HepG2 (cell line): ENCODE measurements around the gene ATXN7L3. TPM values are rescaled to one million over a fixed set of nuclear protein-coding genes. Genes with fewer than 3 reads are reported as not detected.

Experiments used
- ATAC-seq: fragments of 200-7000 bp; cut with Tn5 transposase; 3 replicates; pipeline ENCODE4 v1.9.1; 2020; ENCODE audit warnings: mild to moderate bottlenecking, moderate library complexity
- BruUV-seq: library from RNA; stranded (reverse); fragments of 400-500 nt; replicated peaks from 2 replicates; lab custom pipeline; 2021; lab: Mats Ljungman, UMichigan
- CTCF ChIA-PET: fragments of 300-600 bp; formaldehyde crosslinking; extraction: SDS; loops from one replicate; lab custom pipeline; 2021; ENCODE audit warnings: low total read pairs, inconsistent platforms, low intra/inter-chr PET ratio; lab: Yijun Ruan, JAX
- POLR2A ChIA-PET: fragments of 350-600 bp; sonication (Branson Sonifier 250); formaldehyde crosslinking; loops from one replicate; lab custom pipeline; 2020; ENCODE audit warnings: antibody characterized with exemption, inconsistent platforms; lab: Yijun Ruan, JAX
- DNase-seq: peaks from one replicate; pipeline ENCODE4 v3.0.0-alpha.2; 2015; ENCODE audit warnings: low spot score
- FAIRE-seq: peaks from 3 replicates; lab custom pipeline; 2011; peaks lifted over from hg19 to GRCh38; lab: Jason Lieb, UNC
- H2AFZ ChIP-seq: one replicate; pipeline ENCODE4 v1.6.1; 2011; ENCODE audit warnings: low read length, inconsistent platforms
- H3K27ac ChIP-seq: fragments of 300-600 bp; 3 replicates; pipeline ENCODE4 v1.8.0; 2011; ENCODE audit warnings: mixed run types, mild to moderate bottlenecking, mixed read lengths, low read length, inconsistent platforms; ENCODE audit not compliant: insufficient read depth; ENCODE audit errors: extremely low read length
- H3K27me3 ChIP-seq, 2 experiments: fragments of 200-600 bp in 1 of 2; 2 replicates in 1 of 2; 3 replicates in 1 of 2; pipeline versions ENCODE4 v1.6.0 to v1.8.0; 2011; ENCODE audit warnings: low read length in 2 of 2, mild to moderate bottlenecking in 2 of 2, moderate library complexity in 2 of 2, inconsistent platforms in 1 of 2; ENCODE audit not compliant: insufficient read depth in 2 of 2, control insufficient read depth in 1 of 2
- H3K36me3 ChIP-seq, 2 experiments: fragments of 200-600 bp in 1 of 2; replicated peaks in 1 of 2; 2 replicates in 1 of 2; 3 replicates in 1 of 2; pipeline versions ENCODE4 v1.5.1 to v1.8.0; 2011; ENCODE audit warnings: low read length in 2 of 2, inconsistent platforms in 1 of 2; ENCODE audit not compliant: insufficient read depth in 2 of 2, control insufficient read depth in 1 of 2
- H3K4me1 ChIP-seq: 2 replicates; pipeline ENCODE4 v1.5.1; 2012; ENCODE audit warnings: low read length, inconsistent platforms; ENCODE audit not compliant: insufficient read depth
- H3K4me2 ChIP-seq: 2 replicates; pipeline ENCODE4 v1.6.0; 2011; ENCODE audit warnings: low read depth, low read length, inconsistent platforms
- H3K4me3 ChIP-seq, 3 experiments: fragments of 200-600 bp in 1 of 3; sonication (generic), shearing (Covaris generic) in 1 of 3; replicated peaks in 1 of 3; 2 replicates each; pipeline ENCODE4 v1.5.1; 2011 to 2016; ENCODE audit warnings: low read length in 3 of 3, inconsistent platforms in 2 of 3, low read depth in 2 of 3, mild to moderate bottlenecking in 2 of 3, control low read depth in 1 of 3, mixed read lengths in 1 of 3; ENCODE audit not compliant: insufficient read depth in 1 of 3
- H3K79me2 ChIP-seq: one replicate; pipeline ENCODE4 v1.6.1; 2011; ENCODE audit warnings: low read length, inconsistent platforms; ENCODE audit not compliant: insufficient read depth
- H3K9ac ChIP-seq: 2 replicates; pipeline ENCODE4 v1.6.0; 2011; ENCODE audit warnings: mild to moderate bottlenecking, low read depth, low read length, inconsistent platforms; ENCODE audit not compliant: insufficient read depth
- H3K9me3 ChIP-seq: 2 replicates; pipeline ENCODE4 v1.5.1; 2012; ENCODE audit warnings: mild to moderate bottlenecking, low read length
- H4K20me1 ChIP-seq: 2 replicates; pipeline ENCODE4 v1.6.0; 2011; ENCODE audit warnings: inconsistent platforms, mild to moderate bottlenecking, low read length, moderate library complexity; ENCODE audit not compliant: insufficient read depth
- AGO2 ChIP-seq: fragments of 200-400 bp; formaldehyde crosslinking; optimal IDR thresholded peaks from 2 replicates; pipeline ENCODE3; 2017; ENCODE audit warnings: mild to moderate bottlenecking, low read depth, low read length, moderate library complexity
- RBFOX2 ChIP-seq: fragments of 200-400 bp; formaldehyde crosslinking; IDR thresholded peaks from 2 replicates; pipeline ENCODE4 v1.6.1; 2017; ENCODE audit warnings: low read depth, mild to moderate bottlenecking, low read length
- ZNF251 ChIP-seq: sonication (generic); formaldehyde crosslinking; IDR thresholded peaks from 2 replicates; pipeline ENCODE4 v1.9.0; 2021; ENCODE audit warnings: mild to moderate bottlenecking, missing genetic modification reagents
- ZNF276 ChIP-seq: sonication (generic); formaldehyde crosslinking; IDR thresholded peaks from 2 replicates; pipeline ENCODE4 v1.4.0; 2020; ENCODE audit warnings: mild to moderate bottlenecking, low read depth, missing genetic modification reagents
- ZSCAN30 ChIP-seq: sonication (generic); formaldehyde crosslinking; IDR thresholded peaks from 2 replicates; pipeline ENCODE4 v1.5.0; 2020; ENCODE audit warnings: mild to moderate bottlenecking, missing genetic modification reagents
- WGBS: methylation state at CpG from one replicate; pipeline ENCODE4 v1.1.6; 2017; ENCODE audit warnings: low lambda C conversion rate; 5-methylcytosine and 5-hydroxymethylcytosine counted together
- in situ Hi-C: cut with HindIII; loops from 2 replicates; pipeline ENCODE4 v1.10.0; 2017; ENCODE audit warnings: low pct_unique_long_range_greater_than_20kb; ENCODE audit not compliant: extremely low pct_ligation_motif_present
- intact Hi-C: fragments of 100-400 bp; cut with micrococcal nuclease; formaldehyde crosslinking; loops from one replicate; pipeline ENCODE4 v1.10.0; 2022; ENCODE audit not compliant: unreplicated experiment
- polyA plus RNA-seq, 8 experiments: library from polyadenylated mRNA; depleted of rRNA in 3 of 8; stranded (reverse) in 7 of 8; unstranded in 1 of 8; fragments of >200 nt; fragmentation: Illumina TruSeq in 4 of 8; extraction: Trizol in 4 of 8; gene quantifications; 2 replicates each; pipeline versions ENCODE4 v1.2.1 to v1.2.3, GENCODE V29; 2011 to 2016; ENCODE audit warnings: low read depth in 4 of 8, missing spikeins in 1 of 8, mixed read lengths in 1 of 8; ENCODE audit not compliant: insufficient read depth in 1 of 8
- total RNA-seq, 5 experiments: library from RNA; depleted of rRNA; stranded (reverse); fragments of >200 nt; fragmentation: Illumina TruSeq; extraction: Trizol; gene quantifications; 2 replicates each; pipeline ENCODE4 v1.2.3, GENCODE V29; 2016; ENCODE audit warnings: low read depth in 1 of 5

The ATXN7L3 gene
- total and polyA plus RNA-seq, 2 of the 13 experiments (the other 11 are each of a cell fraction or from before 2014, with no cell fraction given) = 44.5 to 59.1 TPM

GRCh38 chr17:44177640-44178039 is 22.0 kb downstream of the ATXN7L3 start (continued):
- TF ChIP-seq ZNF276 = no peak

GRCh38 chr17:44176671-44177501 is 22.8 kb downstream of the ATXN7L3 start:
- BruUV-seq = no TSS peak
- Histone ChIP-seq H3K4me1 (peaks cover 10% of the 10 kb centered on the region), H2AFZ (no peak overlapping the region), H3K9me3 (no peaks in the 10 kb centered on the region), H3K4me3 (no peak overlapping the region), H3K36me3 (peaks cover 3 to 18% of the 10 kb centered on the region in 2 experiments), H3K9ac (no peak overlapping the region), H3K27me3 (no peaks in the 10 kb centered on the region), H3K4me2 (no peak overlapping the region), H3K27ac (no peak overlapping the region), H3K79me2 (no peaks in the 10 kb centered on the region), H4K20me1 (no peaks in the 10 kb centered on the region)
- FAIRE-seq (no peak), DNase-seq (no peak), ATAC-seq (peak; percentile 28)
- TF ChIP-seq ZNF251 (CRISPR knock-in tag) (no peak), ZSCAN30 (no peak), AGO2 (peak; percentile 73), RBFOX2 (peak; percentile 32; the same call in 1 of the 2 replicates)
- intact Hi-C loops = no loop called here
- WGBS = 97% methylated on average over 47 of the region's 54 CpGs
- in situ Hi-C loops = no loop called here
- POLR2A ChIA-PET = interaction anchor here (1.3 kb wide), 1 partner anchor 10 kb away, joined by 4 read pairs; the partner anchor contains the start of gene TMUB2
- CTCF ChIA-PET = no interaction called here
